T-helper 2 cell (primary cell): ENCODE data around the gene PAPSS1.
A peak's percentile ranks its signal among the peaks of the same experiment; 100 is the strongest.
"Not testable (repeated sequence)": the region's sequence is repeated elsewhere in the genome, so short reads cannot be mapped to it uniquely, and the experiment has no call there.

Source experiments
- DNase-seq, 5 experiments: peaks; one replicate each; pipeline versions ENCODE4 v3.0.0 to v3.0.0-alpha.2; 2012 to 2022

The PAPSS1 gene

GRCh38 chr4:107689912-107690587 is 30.0 kb downstream of the PAPSS1 start:
- peak in 1 of 5 experiments; percentile 59 for DNase-seq

GRCh38 chr4:107688421-107688820 is 31.6 kb downstream of the PAPSS1 start:
- no peak for DNase-seq

GRCh38 chr4:107685740-107686139 is 34.3 kb downstream of the PAPSS1 start:
- DNase-seq, result no peak

- no peak for DNase-seq
These were observed 36.2 kb downstream of the PAPSS1 start for GRCh38 chr4:107683873-107684272.

- no peak for DNase-seq
These were observed 37.7 kb downstream of the PAPSS1 start for GRCh38 chr4:107682306-107682705.

GRCh38 chr4:107669068-107669467 is 51.0 kb downstream of the PAPSS1 start:
- DNase-seq, result no peak

GRCh38 chr4:107666134-107666533 is 53.9 kb downstream of the PAPSS1 start:
- DNase-seq, result no peak

GRCh38 chr4:107665001-107665400 is 55.0 kb downstream of the PAPSS1 start:
- DNase-seq, result no peak

GRCh38 chr4:107658400-107659336 is 61.4 kb downstream of the PAPSS1 start:
- DNase-seq, result no peak

- peak in 1 of 5 experiments; percentile 51 for DNase-seq
These were observed 64.7 kb downstream of the PAPSS1 start for GRCh38 chr4:107655289-107655688.

GRCh38 chr4:107654694-107655093 is 65.3 kb downstream of the PAPSS1 start:
- DNase-seq, result no peak

GRCh38 chr4:107651408-107651807 is 68.6 kb downstream of the PAPSS1 start:
- DNase-seq, result not testable (repeated sequence)

GRCh38 chr4:107650251-107650650 is 69.8 kb downstream of the PAPSS1 start:
- no peak for DNase-seq

GRCh38 chr4:107648178-107648991 is 71.6 kb downstream of the PAPSS1 start:
- DNase-seq, result no peak

GRCh38 chr4:107647591-107647990 is 72.4 kb downstream of the PAPSS1 start:
- DNase-seq, result no peak

- no peak for DNase-seq
These were observed 74.4 kb downstream of the PAPSS1 start for GRCh38 chr4:107645604-107646003.

GRCh38 chr4:107643021-107643420 is 77.0 kb downstream of the PAPSS1 start:
- no peak for DNase-seq

GRCh38 chr4:107640878-107641277 is 79.2 kb downstream of the PAPSS1 start:
- DNase-seq, result no peak

GRCh38 chr4:107640197-107640596 is 79.8 kb downstream of the PAPSS1 start:
- no peak for DNase-seq

GRCh38 chr4:107635735-107636134 is 84.3 kb downstream of the PAPSS1 start:
- DNase-seq, result no peak

GRCh38 chr4:107631560-107631959 is 88.5 kb downstream of the PAPSS1 start:
- no peak for DNase-seq

- DNase-seq, result no peak
These were observed 89.8 kb downstream of the PAPSS1 start for GRCh38 chr4:107630185-107630705.

- DNase-seq, result no peak
These were observed 90.7 kb downstream of the PAPSS1 start for GRCh38 chr4:107629318-107629717.
